CD8-positive, alpha-beta memory T cell (primary cell): ENCODE results near the gene TRPM3. TPM values are rescaled to one million over a fixed set of nuclear protein-coding genes. Genes with fewer than 3 reads are reported as not detected.

Source experiments
- CTCF ChIA-PET: fragments of 350-600 bp; sonication (Branson Sonifier 250); formaldehyde crosslinking; loops from one replicate; lab custom pipeline; 2021; ENCODE audit warnings: antibody characterized with exemption; lab: Charles Lee
- POLR2A ChIA-PET: fragments of 350-600 bp; sonication (Branson Sonifier 250); formaldehyde crosslinking; loops from one replicate; lab custom pipeline; 2021; ENCODE audit warnings: antibody characterized with exemption; lab: Charles Lee
- DNase-seq, 5 donors: peaks; one replicate each; pipeline versions ENCODE4 v3.0.0 to v3.0.0-alpha.2; 2020 to 2022; ENCODE audit warnings: mixed read lengths in 1 of 5
- H3K27ac ChIP-seq: one replicate; pipeline ENCODE4 v1.7.0; 2013; ENCODE audit warnings: low read depth, mild to moderate bottlenecking, low read length, moderate library complexity
- H3K27me3 ChIP-seq: 2 replicates; pipeline ENCODE4 v1.7.0; 2013; ENCODE audit warnings: low read length, mild to moderate bottlenecking; ENCODE audit not compliant: insufficient read depth, poor library complexity, severe bottlenecking
- H3K36me3 ChIP-seq: 2 replicates; pipeline ENCODE4 v1.7.0; 2013; ENCODE audit warnings: mild to moderate bottlenecking, low read length, moderate library complexity; ENCODE audit not compliant: insufficient read depth
- H3K4me1 ChIP-seq: 2 replicates; pipeline ENCODE4 v1.7.0; 2013; ENCODE audit warnings: mild to moderate bottlenecking, low read length, moderate library complexity; ENCODE audit not compliant: insufficient read depth
- H3K4me3 ChIP-seq: 2 replicates; pipeline ENCODE4 v1.7.0; 2013; ENCODE audit warnings: mild to moderate bottlenecking, low read length
- H3K9me3 ChIP-seq: 2 replicates; pipeline ENCODE4 v1.7.0; 2013; ENCODE audit warnings: mild to moderate bottlenecking, low read length
- H3K27ac Mint-ChIP-seq, 8 donors: one replicate each; pipeline ENCODE4 v1.8.0; 2020 to 2021; ENCODE audit warnings: mixed read lengths in 8 of 8, mild to moderate bottlenecking in 6 of 8, inconsistent platforms in 3 of 8, moderate library complexity in 3 of 8
- H3K27me3 Mint-ChIP-seq, 2 donors: one replicate each; pipeline ENCODE4 v1.8.0; 2020 to 2021; ENCODE audit warnings: mixed read lengths in 2 of 2, mild to moderate bottlenecking in 1 of 2, moderate library complexity in 1 of 2
- H3K36me3 Mint-ChIP-seq, 3 donors: one replicate each; pipeline ENCODE4 v1.8.0; 2020 to 2021; ENCODE audit warnings: mixed read lengths in 3 of 3, inconsistent platforms in 1 of 3, mild to moderate bottlenecking in 1 of 3
- H3K4me1 Mint-ChIP-seq, 3 donors: one replicate each; pipeline ENCODE4 v1.8.0; 2020 to 2021; ENCODE audit warnings: mixed read lengths in 3 of 3, inconsistent platforms in 1 of 3, mild to moderate bottlenecking in 1 of 3
- H3K4me3 Mint-ChIP-seq, 7 donors: one replicate each; pipeline ENCODE4 v1.8.0; 2020 to 2021; ENCODE audit warnings: mixed read lengths in 7 of 7, mild to moderate bottlenecking in 6 of 7, moderate library complexity in 4 of 7, inconsistent platforms in 2 of 7
- H3K9me3 Mint-ChIP-seq, 5 donors: one replicate each; pipeline ENCODE4 v1.8.0; 2020 to 2022; ENCODE audit warnings: mixed read lengths in 5 of 5, mild to moderate bottlenecking in 3 of 5, moderate library complexity in 2 of 5, inconsistent platforms in 1 of 5
- polyA plus RNA-seq: library from polyadenylated mRNA; unstranded; fragments of 300-500 nt; fragmentation: Illumina TruSeq; gene quantifications from one replicate; pipeline ENCODE4 v1.2.3, GENCODE V29; 2021
- total RNA-seq, 2 experiments: library from RNA; stranded (reverse); gene quantifications; one replicate each; pipeline ENCODE4 v1.2.3, GENCODE V29; 2021

The TRPM3 gene
- total and polyA plus RNA-seq, 3 experiments from 2014 or later, result not detected

DNA sequence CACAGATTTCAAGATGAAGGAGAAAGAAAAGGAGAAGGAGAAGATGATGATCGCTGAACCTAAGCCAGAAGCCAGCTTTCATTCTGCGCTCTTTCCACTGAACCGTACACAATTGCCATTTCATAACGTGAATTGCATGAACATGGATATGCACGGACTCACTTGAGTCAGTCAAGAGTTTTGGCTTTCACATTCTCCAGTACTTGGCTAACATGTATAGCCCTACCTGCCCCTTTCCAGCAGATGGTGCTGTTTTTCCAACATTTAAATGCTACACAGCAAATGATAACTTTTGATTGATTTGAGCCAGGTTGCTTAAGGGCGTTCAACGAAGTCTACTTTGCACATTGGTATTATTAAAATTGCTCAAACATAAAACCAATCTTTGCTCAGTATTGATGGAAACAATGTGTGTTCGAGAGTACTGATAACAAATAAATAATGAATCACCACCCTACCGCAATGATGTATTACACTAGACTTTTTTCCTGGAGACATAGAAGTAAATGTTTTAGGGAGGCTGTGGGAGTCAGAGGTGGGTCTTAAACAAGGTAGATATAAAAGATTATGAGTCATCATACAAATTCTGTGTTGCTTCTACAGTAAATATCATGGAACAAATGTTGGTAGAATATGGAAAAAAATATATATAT lies 196.4 kb downstream of the TRPM3 start:
- CTCF ChIA-PET, result no interaction called here
- Histone ChIP-seq H3K36me3 (no peaks in the 10 kb centered on the region), H3K4me3 (no peak overlapping the region), H3K27me3 (no peaks in the 10 kb centered on the region), H3K27ac (no peak overlapping the region), H3K4me1 (no peaks in the 10 kb centered on the region), H3K9me3 (no peaks in the 10 kb centered on the region)
- no peaks in the 10 kb centered on the region for H3K36me3 Mint-ChIP-seq
- H3K4me1 Mint-ChIP-seq, result peaks cover 0 to 1% (median 0%) of the 10 kb centered on the region in 3 donors
- POLR2A ChIA-PET, result no interaction called here
- no peak overlapping the region for H3K4me3 Mint-ChIP-seq
- no peaks in the 10 kb centered on the region for H3K9me3 Mint-ChIP-seq
- H3K27ac Mint-ChIP-seq, result no peak overlapping the region
- no peak for DNase-seq
- peaks cover 0 to 2% of the 10 kb centered on the region in 2 donors for H3K27me3 Mint-ChIP-seq

DNA sequence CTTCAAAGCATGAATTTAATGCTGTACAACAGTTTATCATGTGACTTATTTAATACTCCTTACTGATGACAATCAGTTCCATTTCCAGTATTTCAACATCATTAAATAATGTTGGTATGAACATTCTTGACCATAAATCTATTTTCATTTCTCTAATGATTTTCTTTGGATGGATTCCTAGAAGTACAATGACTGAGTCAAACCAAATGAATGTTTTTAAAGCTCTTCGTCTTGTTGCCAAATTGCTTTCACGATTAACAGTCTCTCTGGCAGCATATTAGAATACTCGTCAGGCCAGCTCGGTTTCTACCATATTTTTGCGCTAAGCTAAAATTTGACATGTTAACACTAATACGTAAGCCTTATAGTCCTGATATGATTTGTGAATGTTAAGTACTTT lies 197.0 kb downstream of the TRPM3 start:
- Mint-ChIP-seq H3K4me3 (no peak overlapping the region), H3K27ac (no peak overlapping the region), H3K27me3 (peaks cover 0 to 2% of the 10 kb centered on the region in 2 donors), H3K9me3 (no peaks in the 10 kb centered on the region), H3K36me3 (no peaks in the 10 kb centered on the region), H3K4me1 (peaks cover 0 to 1% (median 0%) of the 10 kb centered on the region in 3 donors)
- DNase-seq, result no peak
- Histone ChIP-seq H3K4me1 (no peaks in the 10 kb centered on the region), H3K27ac (no peak overlapping the region), H3K4me3 (no peak overlapping the region), H3K9me3 (no peaks in the 10 kb centered on the region), H3K36me3 (no peaks in the 10 kb centered on the region), H3K27me3 (no peaks in the 10 kb centered on the region)
- CTCF ChIA-PET, result no interaction called here
- POLR2A ChIA-PET, result no interaction called here

DNA sequence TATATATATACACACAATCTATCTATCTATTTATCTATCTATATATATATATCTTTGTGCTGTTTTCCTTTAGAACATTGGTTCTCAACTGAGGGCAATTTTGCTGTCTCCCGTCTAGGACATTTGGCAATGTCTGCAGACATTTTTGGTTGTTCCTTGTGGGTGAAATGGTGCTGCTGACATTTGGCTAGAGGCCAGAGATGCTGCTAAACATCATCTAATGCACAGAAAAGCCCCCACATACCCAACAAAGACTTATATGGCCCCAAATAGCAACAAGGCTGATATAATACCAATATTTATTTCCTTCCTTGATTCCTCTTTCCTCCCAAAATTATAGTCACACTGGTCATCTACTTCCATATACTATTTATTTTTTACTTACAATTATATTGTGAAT lies 197.5 kb downstream of the TRPM3 start:
- no peaks in the 10 kb centered on the region for H3K9me3 ChIP-seq
- no peaks in the 10 kb centered on the region for H3K9me3 Mint-ChIP-seq
- H3K27me3 Mint-ChIP-seq, result peaks cover 0 to 2% of the 10 kb centered on the region in 2 donors
- no peaks in the 10 kb centered on the region for H3K36me3 Mint-ChIP-seq
- H3K4me1 ChIP-seq, result no peaks in the 10 kb centered on the region
- H3K4me3 ChIP-seq, result no peak overlapping the region
- no peaks in the 10 kb centered on the region for H3K27me3 ChIP-seq
- CTCF ChIA-PET, result no interaction called here
- POLR2A ChIA-PET, result no interaction called here
- peaks cover 0 to 1% (median 0%) of the 10 kb centered on the region in 3 donors for H3K4me1 Mint-ChIP-seq
- H3K36me3 ChIP-seq, result no peaks in the 10 kb centered on the region
- DNase-seq, result no peak
- H3K4me3 Mint-ChIP-seq, result no peak overlapping the region
- no peak overlapping the region for H3K27ac ChIP-seq
- no peak overlapping the region for H3K27ac Mint-ChIP-seq

DNA sequence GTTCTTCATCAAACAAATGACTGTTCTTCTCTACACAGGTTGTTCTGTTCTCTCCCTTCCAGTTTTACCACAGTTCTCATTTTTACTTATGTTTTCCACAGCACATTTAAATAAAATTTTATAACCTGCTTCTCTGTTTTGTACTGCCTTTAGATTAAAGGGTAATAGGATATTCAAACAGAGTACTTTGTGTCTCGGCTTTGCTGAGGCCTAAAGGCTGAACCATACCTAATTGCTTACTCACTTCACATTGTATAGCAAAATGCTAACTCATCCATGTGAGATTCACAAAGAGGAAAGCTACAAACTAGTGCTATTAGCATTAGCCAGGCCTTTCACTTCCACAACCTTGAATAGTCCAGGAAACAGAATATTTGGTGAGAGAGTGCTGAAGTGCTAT lies 200.3 kb downstream of the TRPM3 start:
- no peaks in the 10 kb centered on the region for H3K9me3 ChIP-seq
- H3K9me3 Mint-ChIP-seq, result peaks cover 0 to 2% (median 0%) of the 10 kb centered on the region in 5 donors
- no peak overlapping the region for H3K27ac ChIP-seq

DNA sequence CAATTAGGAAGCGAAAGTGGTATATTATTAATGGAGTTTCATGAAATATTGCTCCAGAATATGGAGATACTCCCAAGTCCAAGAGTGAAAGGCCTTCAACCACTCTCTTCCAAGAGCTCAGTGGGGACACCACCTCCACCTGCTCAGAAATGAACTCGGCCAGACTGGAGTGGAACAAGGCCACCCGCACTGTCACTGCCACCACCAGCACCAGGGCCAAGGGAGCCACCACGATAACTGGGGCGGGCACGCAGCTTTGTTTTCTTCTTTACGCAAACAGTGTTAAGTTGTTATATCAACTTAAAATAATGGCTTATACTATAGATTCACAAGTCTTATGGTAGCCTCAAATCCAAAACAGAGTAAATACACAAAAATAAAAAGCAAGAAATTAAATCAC lies 204.1 kb downstream of the TRPM3 start:
- Histone ChIP-seq H3K9me3 (no peaks in the 10 kb centered on the region), H3K4me1 (no peaks in the 10 kb centered on the region), H3K36me3 (no peaks in the 10 kb centered on the region), H3K4me3 (no peak overlapping the region), H3K27ac (no peak overlapping the region), H3K27me3 (no peaks in the 10 kb centered on the region)
- H3K27ac Mint-ChIP-seq, result no peak overlapping the region
- peaks cover 0 to 3% (median 0%) of the 10 kb centered on the region in 5 donors for H3K9me3 Mint-ChIP-seq
- H3K36me3 Mint-ChIP-seq, result no peaks in the 10 kb centered on the region
- ChIA-PET POLR2A (no interaction called here), CTCF (no interaction called here)
- H3K4me1 Mint-ChIP-seq, result no peaks in the 10 kb centered on the region
- DNase-seq, result no peak
- peaks cover 3 to 4% of the 10 kb centered on the region in 2 donors for H3K27me3 Mint-ChIP-seq
- H3K4me3 Mint-ChIP-seq, result no peak overlapping the region

More for the DNA sequence above, 200.3 kb downstream of the TRPM3 start:
- Histone ChIP-seq H3K36me3 (no peaks in the 10 kb centered on the region), H3K4me3 (no peak overlapping the region), H3K27me3 (no peaks in the 10 kb centered on the region), H3K4me1 (no peaks in the 10 kb centered on the region)
- H3K27ac Mint-ChIP-seq, result no peak overlapping the region
- H3K4me3 Mint-ChIP-seq, result no peak overlapping the region
- peaks cover 0 to 1% (median 0%) of the 10 kb centered on the region in 3 donors for H3K4me1 Mint-ChIP-seq
- no peak for DNase-seq
- H3K36me3 Mint-ChIP-seq, result no peaks in the 10 kb centered on the region
- ChIA-PET POLR2A (no interaction called here), CTCF (no interaction called here)
- no peaks in the 10 kb centered on the region for H3K27me3 Mint-ChIP-seq

DNA sequence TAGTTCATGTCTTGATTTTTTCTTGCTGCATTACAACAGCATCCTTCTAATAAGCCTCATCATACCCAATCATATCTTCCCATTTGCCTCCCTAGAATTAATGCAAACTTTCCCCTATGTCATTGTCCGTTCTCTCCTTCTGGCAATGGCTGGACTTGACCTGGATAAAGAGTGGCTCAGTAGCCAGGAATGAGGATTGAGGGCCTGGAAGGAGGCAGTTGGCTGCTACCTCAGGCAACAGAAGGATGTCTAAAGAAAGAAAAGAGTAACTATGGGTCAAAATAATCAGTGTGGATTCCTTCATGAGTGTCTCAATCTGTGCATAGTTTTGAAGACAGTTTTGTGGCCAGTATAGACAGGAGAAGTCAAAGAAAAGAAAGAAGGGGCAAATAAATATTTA lies 209.6 kb downstream of the TRPM3 start:
- peaks cover 4 to 7% of the 10 kb centered on the region in 2 donors for H3K27me3 Mint-ChIP-seq
- no peaks in the 10 kb centered on the region for H3K9me3 ChIP-seq
- no peak overlapping the region for H3K27ac ChIP-seq
- H3K36me3 ChIP-seq, result no peaks in the 10 kb centered on the region
- H3K4me1 Mint-ChIP-seq, result no peaks in the 10 kb centered on the region
- POLR2A ChIA-PET, result no interaction called here
- H3K36me3 Mint-ChIP-seq, result no peaks in the 10 kb centered on the region
- CTCF ChIA-PET, result no interaction called here
- no peak for DNase-seq
- no peaks in the 10 kb centered on the region for H3K27me3 ChIP-seq
- H3K4me3 ChIP-seq, result no peak overlapping the region
- H3K9me3 Mint-ChIP-seq, result peaks cover 0 to 5% (median 3%) of the 10 kb centered on the region in 5 donors
- H3K27ac Mint-ChIP-seq, result peak overlapping the region in 1 of 8 donors; percentile 5
- no peaks in the 10 kb centered on the region for H3K4me1 ChIP-seq
- no peak overlapping the region for H3K4me3 Mint-ChIP-seq

DNA sequence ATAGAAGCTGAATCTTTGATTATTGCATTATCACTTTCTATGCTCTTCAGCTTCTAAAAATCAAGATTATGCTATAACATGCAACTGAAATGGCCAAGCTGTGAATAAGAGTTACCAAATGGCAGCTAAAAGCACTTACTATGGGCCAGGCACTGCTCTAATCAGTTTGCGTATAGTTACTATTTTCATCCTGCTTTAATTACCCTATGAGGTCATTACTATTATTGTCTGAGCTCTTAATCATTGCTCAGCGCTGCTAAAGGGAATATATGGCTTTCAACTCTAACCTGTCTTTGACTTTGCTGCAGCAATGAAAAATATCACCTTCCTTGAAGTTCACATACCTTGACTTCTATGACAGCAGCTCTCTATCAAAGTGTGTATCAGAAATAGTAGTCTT lies 210.8 kb downstream of the TRPM3 start:
- no peaks in the 10 kb centered on the region for H3K4me1 Mint-ChIP-seq
- CTCF ChIA-PET, result no interaction called here
- Histone ChIP-seq H3K4me3 (no peak overlapping the region), H3K9me3 (no peaks in the 10 kb centered on the region), H3K4me1 (no peaks in the 10 kb centered on the region), H3K27ac (no peak overlapping the region), H3K27me3 (no peaks in the 10 kb centered on the region), H3K36me3 (no peaks in the 10 kb centered on the region)
- H3K36me3 Mint-ChIP-seq, result no peaks in the 10 kb centered on the region
- H3K4me3 Mint-ChIP-seq, result no peak overlapping the region
- H3K9me3 Mint-ChIP-seq, result peaks cover 0 to 5% (median 3%) of the 10 kb centered on the region in 5 donors
- H3K27ac Mint-ChIP-seq, result no peak overlapping the region
- POLR2A ChIA-PET, result no interaction called here
- DNase-seq, result no peak
- peaks cover 4 to 7% of the 10 kb centered on the region in 2 donors for H3K27me3 Mint-ChIP-seq

DNA sequence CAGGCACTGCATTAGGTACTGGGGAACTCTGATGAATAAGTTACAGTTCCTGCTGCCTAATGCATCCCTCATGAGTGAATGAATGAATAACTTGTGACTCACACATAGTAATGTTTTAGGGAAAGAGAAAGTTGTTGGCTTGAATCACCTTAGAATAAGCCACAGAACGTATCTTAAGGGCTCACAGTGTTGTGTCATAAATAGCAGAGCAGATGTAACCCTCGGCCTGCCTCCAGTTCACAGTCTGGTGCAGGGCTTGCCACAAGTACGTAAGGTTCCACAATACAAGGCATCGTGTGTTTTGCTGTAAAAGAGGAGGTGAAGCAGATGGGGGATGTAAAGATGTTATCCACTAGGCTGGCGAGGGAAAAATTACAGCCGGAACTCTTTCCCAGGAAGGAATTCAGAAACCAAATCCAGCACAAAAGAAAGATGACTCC lies 218.7 kb downstream of the TRPM3 start:
- H3K27me3 Mint-ChIP-seq, result peaks cover 0 to 4% of the 10 kb centered on the region in 2 donors
- ChIA-PET CTCF (no interaction called here), POLR2A (no interaction called here)
- H3K27ac ChIP-seq, result no peak overlapping the region
- H3K9me3 ChIP-seq, result no peaks in the 10 kb centered on the region
- no peak overlapping the region for H3K27ac Mint-ChIP-seq
- H3K36me3 ChIP-seq, result no peaks in the 10 kb centered on the region
- no peaks in the 10 kb centered on the region for H3K4me1 Mint-ChIP-seq
- peaks cover 0 to 1% (median 0%) of the 10 kb centered on the region in 5 donors for H3K9me3 Mint-ChIP-seq
- DNase-seq, result no peak
- no peaks in the 10 kb centered on the region for H3K27me3 ChIP-seq
- no peak overlapping the region for H3K4me3 ChIP-seq
- H3K4me1 ChIP-seq, result no peaks in the 10 kb centered on the region
- H3K36me3 Mint-ChIP-seq, result no peaks in the 10 kb centered on the region
- no peak overlapping the region for H3K4me3 Mint-ChIP-seq
